GM20431 (cell line): ENCODE data around the gene CACNA1S.

Source experiments
- in situ Hi-C: fragments of 300-500 bp; cut with MseI, MboI; formaldehyde crosslinking; loops from one replicate; pipeline ENCODE4 v1.15.0; 2020; ENCODE audit warnings: low sequenced_read_pairs; ENCODE audit not compliant: unreplicated experiment

The CACNA1S gene

GRCh38 chr1:201068976-201069375, 43.2 kb downstream of the CACNA1S start:
- in situ Hi-C loops = no loop called here

GRCh38 chr1:201066986-201067385, 45.2 kb downstream of the CACNA1S start:
- in situ Hi-C loops = no loop called here

- in situ Hi-C loops = no loop called here
These were observed 46.5 kb downstream of the CACNA1S start for GRCh38 chr1:201065686-201066085.

GRCh38 chr1:201064806-201065205, 47.4 kb downstream of the CACNA1S start:
- in situ Hi-C loops = no loop called here

GRCh38 chr1:201063145-201063544, 49.1 kb downstream of the CACNA1S start:
- in situ Hi-C loops = no loop called here

GRCh38 chr1:201062511-201063091, 49.6 kb downstream of the CACNA1S start:
- in situ Hi-C loops = no loop called here

GRCh38 chr1:201061886-201062285, 50.3 kb downstream of the CACNA1S start:
- in situ Hi-C loops = no loop called here

GRCh38 chr1:201061049-201061448, 51.2 kb downstream of the CACNA1S start:
- in situ Hi-C loops = no loop called here

GRCh38 chr1:201060586-201060985, 51.6 kb downstream of the CACNA1S start:
- in situ Hi-C loops = no loop called here

GRCh38 chr1:201059871-201060555, 52.2 kb downstream of the CACNA1S start:
- in situ Hi-C loops = no loop called here

- in situ Hi-C loops = no loop called here
These were observed 52.8 kb downstream of the CACNA1S start for GRCh38 chr1:201059401-201059800.

- in situ Hi-C loops = no loop called here
These were observed 58.1 kb downstream of the CACNA1S start for GRCh38 chr1:201054091-201054543.

GRCh38 chr1:201053155-201053860, 58.9 kb downstream of the CACNA1S start:
- in situ Hi-C loops = no loop called here

GRCh38 chr1:201051399-201051798, 60.8 kb downstream of the CACNA1S start:
- in situ Hi-C loops = no loop called here

- in situ Hi-C loops = no loop called here
These were observed 61.5 kb downstream of the CACNA1S start for GRCh38 chr1:201050515-201051277.

GRCh38 chr1:201049248-201049831, 62.9 kb downstream of the CACNA1S start:
- in situ Hi-C loops = loop anchor here (10.0 kb wide), 1 partner anchor 75 kb away; no protein-coding TSS in a partner anchor

GRCh38 chr1:201048521-201048920, 63.7 kb downstream of the CACNA1S start:
- in situ Hi-C loops = loop anchor here (10.0 kb wide), 1 partner anchor 74 kb away; no protein-coding TSS in a partner anchor

GRCh38 chr1:201044119-201044518, 68.1 kb downstream of the CACNA1S start:
- in situ Hi-C loops = loop anchor here (10.0 kb wide), 1 partner anchor 69 kb away; no protein-coding TSS in a partner anchor

- in situ Hi-C loops = loop anchor here (10.0 kb wide), 1 partner anchor 68 kb away; no protein-coding TSS in a partner anchor
These were observed 69.3 kb downstream of the CACNA1S start for GRCh38 chr1:201042779-201043461.
